Panc1 (cell line): ENCODE results near the gene TTLL5.

Source experiments
- CTCF ChIP-seq: fragments of 450-650 bp; IDR thresholded peaks from 2 replicates; pipeline ENCODE4 v1.5.1; 2017; ENCODE audit warnings: mild to moderate bottlenecking
- POLR2AphosphoS5 ChIP-seq: IDR thresholded peaks from 2 replicates; pipeline ENCODE4 v1.6.1; 2012; ENCODE audit warnings: mild to moderate bottlenecking, low read depth, low read length, moderate library complexity
- REST ChIP-seq, 2 experiments: IDR thresholded peaks; 2 replicates each; pipeline ENCODE4 v1.6.1; 2011 to 2012; ENCODE audit warnings: low read depth in 2 of 2, control low read depth in 1 of 2, low read length in 1 of 2, mild to moderate bottlenecking in 1 of 2, moderate library complexity in 1 of 2; ENCODE audit not compliant: insufficient read depth in 1 of 2

DNA sequence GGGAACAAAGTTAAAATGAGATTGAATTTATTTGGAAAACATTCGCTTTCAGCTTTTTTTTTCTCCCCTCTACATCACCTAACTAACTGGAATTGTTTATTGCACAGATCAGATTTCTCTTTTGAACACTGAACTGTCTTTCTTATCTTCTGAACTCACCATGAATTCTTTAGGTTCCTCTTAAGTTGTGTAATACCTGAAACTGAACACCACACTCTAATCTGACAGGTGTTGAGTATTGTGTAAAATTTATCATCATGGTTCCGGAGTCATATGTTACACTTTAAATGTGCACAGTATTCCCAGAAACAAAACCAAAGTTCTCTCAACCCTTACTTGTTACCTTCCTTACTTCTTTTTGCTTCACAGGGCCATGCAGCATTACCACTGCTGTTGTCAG is 254.0 kb downstream of the TTLL5 start:
- TF ChIP-seq CTCF (no peak), REST (IDR thresholded peaks at IDR 0.05; ENCODE audit: insufficient read depth in 1 of 2, low read depth in 2 of 2, low read length in 1 of 2) (no peak), POLR2AphosphoS5 (no peak)
